Measurements from ENCODE around the gene HELB.
A peak's percentile ranks its signal among the peaks of the same experiment; 100 is the strongest.

The HELB gene

GRCh38 chr12:66367015-66367667 lies 64.8 kb downstream of the HELB start:
- no peak overlapping the region for H4K5ac ChIP-seq (ENCODE audit: low read length)
- H2BK15ac ChIP-seq (replicated peaks; ENCODE audit: low read depth), result no peak overlapping the region
- WGBS (ENCODE audit: extremely low coverage, insufficient coverage, low lambda C conversion rate), result no CpG with 5 or more reads among the region's 3 CpGs
- H3K4me3 ChIP-seq (ENCODE audit: low read length), result no peak overlapping the region
- H3K79me1 ChIP-seq (ENCODE audit: low read length), result no peaks in the 10 kb centered on the region
- no peak overlapping the region for H3K56ac ChIP-seq (ENCODE audit: low read length)
- H2AK5ac ChIP-seq (ENCODE audit: low read length), result no peak overlapping the region
- no peak overlapping the region for H2BK120ac ChIP-seq (ENCODE audit: low read depth, low read length)
- no peak overlapping the region for H2BK5ac ChIP-seq (ENCODE audit: low read length)
- DNase-seq, result peak; percentile 69
- no peaks in the 10 kb centered on the region for H3K36me3 ChIP-seq (ENCODE audit: control insufficient read depth, insufficient read depth, low read length)
- no peak overlapping the region for H3K4me2 ChIP-seq (ENCODE audit: low read length)
- H3K9ac ChIP-seq (ENCODE audit: low read length), result no peak overlapping the region
- H3K18ac ChIP-seq (ENCODE audit: low read length), result no peak overlapping the region
- H3K79me2 ChIP-seq (ENCODE audit: control insufficient read depth, insufficient read depth, low read length), result no peaks in the 10 kb centered on the region
- H4K8ac ChIP-seq (ENCODE audit: low read depth, low read length), result no peak overlapping the region
- no peak overlapping the region for H3K23ac ChIP-seq (ENCODE audit: low read length)
- H3K4me1 ChIP-seq (ENCODE audit: control insufficient read depth, low read depth, low read length), result no peaks in the 10 kb centered on the region
- no peak overlapping the region for H3K4ac ChIP-seq (ENCODE audit: low read depth, low read length)
- no peak overlapping the region for H3K27ac ChIP-seq (ENCODE audit: low read depth, low read length)
- H3K27me3 ChIP-seq (ENCODE audit: insufficient read depth, low read length, poor library complexity), result no peaks in the 10 kb centered on the region

GRCh38 chr12:66371982-66372381 lies 69.7 kb downstream of the HELB start:
- DNase-seq, result no peak
- H3K4me1 ChIP-seq (ENCODE audit: control insufficient read depth, low read depth, low read length), result no peaks in the 10 kb centered on the region
- H3K56ac ChIP-seq (ENCODE audit: low read length), result no peak overlapping the region
- no CpG with 5 or more reads among the region's 2 CpGs for WGBS (ENCODE audit: extremely low coverage, insufficient coverage, low lambda C conversion rate)
- H2BK120ac ChIP-seq (ENCODE audit: low read depth, low read length), result no peak overlapping the region
- H3K36me3 ChIP-seq (ENCODE audit: control insufficient read depth, insufficient read depth, low read length), result no peaks in the 10 kb centered on the region
- H3K18ac ChIP-seq (ENCODE audit: low read length), result no peak overlapping the region
- H3K4me2 ChIP-seq (ENCODE audit: low read length), result no peak overlapping the region
- no peak overlapping the region for H3K23ac ChIP-seq (ENCODE audit: low read length)
- no peaks in the 10 kb centered on the region for H3K27me3 ChIP-seq (ENCODE audit: insufficient read depth, low read length, poor library complexity)
- no peak overlapping the region for H2BK5ac ChIP-seq (ENCODE audit: low read length)
- no peak overlapping the region for H3K27ac ChIP-seq (ENCODE audit: low read depth, low read length)
- no peak overlapping the region for H3K4ac ChIP-seq (ENCODE audit: low read depth, low read length)
- H4K5ac ChIP-seq (ENCODE audit: low read length), result no peak overlapping the region
- H3K79me1 ChIP-seq (ENCODE audit: low read length), result no peaks in the 10 kb centered on the region
- H3K79me2 ChIP-seq (ENCODE audit: control insufficient read depth, insufficient read depth, low read length), result no peaks in the 10 kb centered on the region
- H4K8ac ChIP-seq (ENCODE audit: low read depth, low read length), result no peak overlapping the region
- H3K4me3 ChIP-seq (ENCODE audit: low read length), result no peak overlapping the region
- no peak overlapping the region for H3K9ac ChIP-seq (ENCODE audit: low read length)
- H2BK15ac ChIP-seq (replicated peaks; ENCODE audit: low read depth), result no peak overlapping the region
- H2AK5ac ChIP-seq (ENCODE audit: low read length), result no peak overlapping the region

- H3K4me3 ChIP-seq (ENCODE audit: low read length), result no peak overlapping the region
- no peak overlapping the region for H2BK120ac ChIP-seq (ENCODE audit: low read depth, low read length)
- no peak overlapping the region for H3K27ac ChIP-seq (ENCODE audit: low read depth, low read length)
- no CpG with 5 or more reads among the region's 1 CpG for WGBS (ENCODE audit: extremely low coverage, insufficient coverage, low lambda C conversion rate)
- no peak overlapping the region for H2BK5ac ChIP-seq (ENCODE audit: low read length)
- no peak overlapping the region for H3K18ac ChIP-seq (ENCODE audit: low read length)
- no peak overlapping the region for H4K8ac ChIP-seq (ENCODE audit: low read depth, low read length)
- H4K5ac ChIP-seq (ENCODE audit: low read length), result no peak overlapping the region
- no peak overlapping the region for H2BK15ac ChIP-seq (replicated peaks; ENCODE audit: low read depth)
- H3K9ac ChIP-seq (ENCODE audit: low read length), result no peak overlapping the region
- H3K56ac ChIP-seq (ENCODE audit: low read length), result no peak overlapping the region
- H3K4me1 ChIP-seq (ENCODE audit: control insufficient read depth, low read depth, low read length), result no peaks in the 10 kb centered on the region
- H3K27me3 ChIP-seq (ENCODE audit: insufficient read depth, low read length, poor library complexity), result no peaks in the 10 kb centered on the region
- no peaks in the 10 kb centered on the region for H3K79me1 ChIP-seq (ENCODE audit: low read length)
- no peak overlapping the region for H3K23ac ChIP-seq (ENCODE audit: low read length)
- H3K4ac ChIP-seq (ENCODE audit: low read depth, low read length), result no peak overlapping the region
- H3K79me2 ChIP-seq (ENCODE audit: control insufficient read depth, insufficient read depth, low read length), result no peaks in the 10 kb centered on the region
- DNase-seq, result no peak
- no peak overlapping the region for H2AK5ac ChIP-seq (ENCODE audit: low read length)
- H3K36me3 ChIP-seq (ENCODE audit: control insufficient read depth, insufficient read depth, low read length), result no peaks in the 10 kb centered on the region
- no peak overlapping the region for H3K4me2 ChIP-seq (ENCODE audit: low read length)
Measured at GRCh38 chr12:66375560-66375959, 73.3 kb downstream of the HELB start.

DNA sequence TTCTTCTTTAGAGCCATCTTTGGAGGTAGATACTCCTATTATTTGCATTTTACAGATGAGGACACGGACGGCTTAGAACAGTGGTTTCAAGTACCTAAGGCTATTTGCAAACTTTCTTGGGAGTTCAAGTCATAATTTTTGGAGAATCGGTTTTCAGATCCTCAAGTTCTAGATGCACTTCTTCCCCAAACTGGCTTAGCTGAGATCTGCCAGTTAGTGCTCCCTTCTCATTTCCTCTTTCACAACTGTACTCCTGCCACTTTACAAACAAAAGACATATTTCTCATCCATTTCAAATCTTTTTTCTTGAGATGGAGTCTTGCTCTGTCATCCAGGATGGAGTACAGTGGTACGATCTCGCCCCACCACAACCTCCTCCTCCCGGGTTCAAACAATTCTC lies 77.3 kb downstream of the HELB start:
- Histone ChIP-seq H3K4me1 (ENCODE audit: control insufficient read depth, low read depth, low read length) (no peaks in the 10 kb centered on the region), H3K36me3 (ENCODE audit: control insufficient read depth, insufficient read depth, low read length) (no peaks in the 10 kb centered on the region), H3K56ac (ENCODE audit: low read length) (no peak overlapping the region), H4K5ac (ENCODE audit: low read length) (no peak overlapping the region), H3K23ac (ENCODE audit: low read length) (no peak overlapping the region), H3K4me2 (ENCODE audit: low read length) (no peak overlapping the region), H3K4me3 (ENCODE audit: low read length) (no peak overlapping the region), H4K8ac (ENCODE audit: low read depth, low read length) (no peak overlapping the region), H2AK5ac (ENCODE audit: low read length) (no peak overlapping the region), H3K27ac (ENCODE audit: low read depth, low read length) (no peak overlapping the region), H3K9ac (ENCODE audit: low read length) (no peak overlapping the region), H3K27me3 (ENCODE audit: insufficient read depth, low read length, poor library complexity) (no peaks in the 10 kb centered on the region), H3K4ac (ENCODE audit: low read depth, low read length) (no peak overlapping the region), H2BK120ac (ENCODE audit: low read depth, low read length) (no peak overlapping the region), H3K79me2 (ENCODE audit: control insufficient read depth, insufficient read depth, low read length) (no peaks in the 10 kb centered on the region), H2BK5ac (ENCODE audit: low read length) (no peak overlapping the region), H3K18ac (ENCODE audit: low read length) (no peak overlapping the region), H2BK15ac (replicated peaks; ENCODE audit: low read depth) (no peak overlapping the region), H3K79me1 (ENCODE audit: low read length) (no peaks in the 10 kb centered on the region)
- no peak for DNase-seq
- no CpG with 5 or more reads among the region's 6 CpGs for WGBS (ENCODE audit: extremely low coverage, insufficient coverage, low lambda C conversion rate)

DNA sequence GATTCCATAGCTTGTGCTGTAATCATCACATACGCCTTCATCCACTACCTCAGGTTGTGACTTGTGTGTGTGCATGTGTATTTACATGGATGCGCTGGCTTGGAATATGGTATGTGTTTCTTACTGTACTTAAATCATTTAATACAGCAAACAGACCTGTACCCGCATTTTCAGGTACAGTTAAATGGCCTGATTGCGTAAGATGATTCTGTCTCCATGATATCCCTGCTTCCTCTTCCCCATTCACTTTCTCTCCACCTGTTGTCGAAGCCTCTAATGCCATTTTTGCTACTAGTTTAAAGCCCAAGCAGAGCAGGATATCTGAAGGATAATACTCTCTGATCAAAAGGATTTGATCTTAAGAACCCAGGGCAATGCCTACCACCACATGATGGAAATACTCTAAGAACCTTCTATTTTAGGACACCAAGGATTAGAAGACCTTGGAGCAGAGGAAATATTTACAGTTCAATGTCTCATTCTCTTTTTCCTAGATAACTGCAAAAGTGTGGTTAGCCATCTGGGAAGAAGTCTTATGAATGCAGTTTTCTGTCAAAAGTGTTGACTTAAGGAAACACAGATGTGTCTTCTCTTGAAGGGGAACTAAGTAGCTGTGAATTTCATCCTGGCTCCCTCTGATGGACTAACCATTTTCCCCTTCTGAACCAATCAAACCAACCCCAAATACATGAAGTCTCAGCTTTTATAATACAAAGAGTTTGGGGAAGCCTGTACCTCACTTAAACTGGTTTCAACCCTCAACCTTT lies 78.7 kb downstream of the HELB start:
- no peaks in the 10 kb centered on the region for H3K4me1 ChIP-seq (ENCODE audit: control insufficient read depth, low read depth, low read length)
- H4K5ac ChIP-seq (ENCODE audit: low read length), result no peak overlapping the region
- no peaks in the 10 kb centered on the region for H3K79me2 ChIP-seq (ENCODE audit: control insufficient read depth, insufficient read depth, low read length)
- no peak overlapping the region for H3K18ac ChIP-seq (ENCODE audit: low read length)
- H2BK120ac ChIP-seq (ENCODE audit: low read depth, low read length), result no peak overlapping the region
- no peak overlapping the region for H2BK5ac ChIP-seq (ENCODE audit: low read length)
- no peaks in the 10 kb centered on the region for H3K79me1 ChIP-seq (ENCODE audit: low read length)
- DNase-seq, result no peak
- no peak overlapping the region for H3K9ac ChIP-seq (ENCODE audit: low read length)
- no peak overlapping the region for H4K8ac ChIP-seq (ENCODE audit: low read depth, low read length)
- H2BK15ac ChIP-seq (replicated peaks; ENCODE audit: low read depth), result no peak overlapping the region
- H3K4me2 ChIP-seq (ENCODE audit: low read length), result no peak overlapping the region
- no CpG with 5 or more reads among the region's 5 CpGs for WGBS (ENCODE audit: extremely low coverage, insufficient coverage, low lambda C conversion rate)
- H3K27me3 ChIP-seq (ENCODE audit: insufficient read depth, low read length, poor library complexity), result no peaks in the 10 kb centered on the region
- H3K56ac ChIP-seq (ENCODE audit: low read length), result no peak overlapping the region
- H2AK5ac ChIP-seq (ENCODE audit: low read length), result no peak overlapping the region
- no peaks in the 10 kb centered on the region for H3K36me3 ChIP-seq (ENCODE audit: control insufficient read depth, insufficient read depth, low read length)
- no peak overlapping the region for H3K4ac ChIP-seq (ENCODE audit: low read depth, low read length)
- no peak overlapping the region for H3K27ac ChIP-seq (ENCODE audit: low read depth, low read length)
- H3K4me3 ChIP-seq (ENCODE audit: low read length), result no peak overlapping the region
- no peak overlapping the region for H3K23ac ChIP-seq (ENCODE audit: low read length)
